H7 (cell line): ENCODE measurements around the gene TNFAIP2. TPM values are rescaled to one million over a fixed set of nuclear protein-coding genes. Genes with fewer than 3 reads are reported as not detected.

Experiments used
- DNase-seq: peaks from one replicate; pipeline ENCODE4 v3.0.0; 2012
- H3K27me3 ChIP-seq: 2 replicates; pipeline ENCODE4 v1.6.0; 2011; ENCODE audit warnings: mild to moderate bottlenecking, low read length; ENCODE audit not compliant: control insufficient read depth, insufficient read depth
- H3K36me3 ChIP-seq: replicated peaks from 2 replicates; pipeline ENCODE4 v1.5.1; 2011; ENCODE audit warnings: low read length; ENCODE audit not compliant: control insufficient read depth, insufficient read depth
- H3K4me3 ChIP-seq: 2 replicates; pipeline ENCODE4 v1.5.1; 2011; ENCODE audit warnings: low read depth, mild to moderate bottlenecking, control low read depth, low read length, moderate library complexity; ENCODE audit not compliant: insufficient read depth
- total RNA-seq: library from RNA; depleted of rRNA; stranded (reverse); fragments of >200 nt; shearing (Covaris generic); gene quantifications from 2 replicates; pipeline ENCODE4 v1.2.3, GENCODE V29; 2014

The TNFAIP2 gene
- total RNA-seq, 1 experiment from 2014 or later: 38.7 TPM

GRCh38 chr14:103099733-103100280 lies 23.5 kb upstream of the TNFAIP2 start:
- H3K4me3 ChIP-seq: no peak overlapping the region
- peaks cover 12% of the 10 kb centered on the region for H3K27me3 ChIP-seq
- peak; percentile 36 for DNase-seq
- no peaks in the 10 kb centered on the region for H3K36me3 ChIP-seq

- Histone ChIP-seq H3K4me3 (no peak overlapping the region), H3K36me3 (no peaks in the 10 kb centered on the region), H3K27me3 (peaks cover 12% of the 10 kb centered on the region)
- DNase-seq: peak; percentile 60
Measured at GRCh38 chr14:103100281-103101121, 22.8 kb upstream of the TNFAIP2 start.

GRCh38 chr14:103101257-103101962 lies 21.9 kb upstream of the TNFAIP2 start:
- Histone ChIP-seq H3K27me3 (peaks cover 12% of the 10 kb centered on the region), H3K36me3 (no peaks in the 10 kb centered on the region)
- DNase-seq: peak; percentile 33

GRCh38 chr14:103101963-103102688 lies 21.1 kb upstream of the TNFAIP2 start:
- peak; percentile 67 for DNase-seq
- Histone ChIP-seq H3K4me3 (no peak overlapping the region), H3K36me3 (no peaks in the 10 kb centered on the region), H3K27me3 (peaks cover 12% of the 10 kb centered on the region)

More at GRCh38 chr14:103101257-103101962, 21.9 kb upstream of the TNFAIP2 start:
- H3K4me3 ChIP-seq: no peak overlapping the region

GRCh38 chr14:103102689-103103260 lies 20.5 kb upstream of the TNFAIP2 start:
- Histone ChIP-seq H3K27me3 (peaks cover 12% of the 10 kb centered on the region), H3K4me3 (no peak overlapping the region), H3K36me3 (no peaks in the 10 kb centered on the region)
- DNase-seq: no peak

GRCh38 chr14:103103461-103104388 lies 19.5 kb upstream of the TNFAIP2 start:
- Histone ChIP-seq H3K36me3 (no peaks in the 10 kb centered on the region), H3K4me3 (no peak overlapping the region), H3K27me3 (peaks cover 12% of the 10 kb centered on the region)
- peak; percentile 84 for DNase-seq

- DNase-seq: peak; percentile 89
- H3K27me3 ChIP-seq: peaks cover 12% of the 10 kb centered on the region
- H3K36me3 ChIP-seq: no peaks in the 10 kb centered on the region
- no peak overlapping the region for H3K4me3 ChIP-seq
Measured at GRCh38 chr14:103104389-103104653, 18.9 kb upstream of the TNFAIP2 start.

GRCh38 chr14:103104654-103105452 lies 18.4 kb upstream of the TNFAIP2 start:
- Histone ChIP-seq H3K27me3 (peaks cover 12% of the 10 kb centered on the region), H3K4me3 (no peak overlapping the region), H3K36me3 (no peaks in the 10 kb centered on the region)
- peak; percentile 98 for DNase-seq

GRCh38 chr14:103105580-103106150 lies 17.6 kb upstream of the TNFAIP2 start:
- peaks cover 13% of the 10 kb centered on the region for H3K27me3 ChIP-seq
- no peak for DNase-seq
- no peak overlapping the region for H3K4me3 ChIP-seq
- H3K36me3 ChIP-seq: no peaks in the 10 kb centered on the region

GRCh38 chr14:103107455-103107854 lies 15.8 kb upstream of the TNFAIP2 start:
- no peaks in the 10 kb centered on the region for H3K36me3 ChIP-seq
- no peak overlapping the region for H3K4me3 ChIP-seq
- peaks cover 14% of the 10 kb centered on the region for H3K27me3 ChIP-seq

GRCh38 chr14:103107941-103108748 lies 15.1 kb upstream of the TNFAIP2 start:
- no peak overlapping the region for H3K4me3 ChIP-seq
- H3K36me3 ChIP-seq: no peaks in the 10 kb centered on the region
- no peak for DNase-seq
- peaks cover 14% of the 10 kb centered on the region for H3K27me3 ChIP-seq

More at GRCh38 chr14:103107455-103107854, 15.8 kb upstream of the TNFAIP2 start:
- no peak for DNase-seq

- Histone ChIP-seq H3K36me3 (no peaks in the 10 kb centered on the region), H3K27me3 (peaks cover 10% of the 10 kb centered on the region), H3K4me3 (no peak overlapping the region)
- DNase-seq: peak; percentile 88
Measured at GRCh38 chr14:103108749-103109207, 14.5 kb upstream of the TNFAIP2 start.
